H1 (cell line): Measurements from ENCODE around the gene RNF151. TPM values are rescaled to one million over a fixed set of nuclear protein-coding genes. Genes with fewer than 3 reads are reported as not detected.

Source experiments
- CTCF ChIA-PET: fragments of 300-600 bp; sonication (Branson Sonifier 250); formaldehyde crosslinking; loops from one replicate; lab custom pipeline; 2021; ENCODE audit not compliant: partially characterized antibody; lab: Charles Lee
- POLR2A ChIA-PET: fragments of 300-600 bp; sonication (Branson Sonifier 250); formaldehyde crosslinking; loops from one replicate; lab custom pipeline; 2021; ENCODE audit warnings: inconsistent platforms; ENCODE audit not compliant: partially characterized antibody; lab: Charles Lee
- DNase-seq, 2 experiments: peaks; one replicate each; pipeline versions ENCODE4 v3.0.0 to v3.0.0-alpha.2; 2010 to 2022; ENCODE audit warnings: low spot score in 2 of 2, low read depth in 1 of 2, mixed read lengths in 1 of 2
- FAIRE-seq: peaks from 2 replicates; lab custom pipeline; 2011; peaks lifted over from hg19 to GRCh38; lab: Jason Lieb, UNC
- H2AFZ ChIP-seq: 2 replicates; pipeline ENCODE4 v1.8.1; 2012; ENCODE audit warnings: low read length, inconsistent platforms
- H2AK5ac ChIP-seq: 2 replicates; pipeline ENCODE4 v1.6.1; 2013; ENCODE audit warnings: low read depth, low read length
- H2BK120ac ChIP-seq: replicated peaks from 2 replicates; pipeline ENCODE3; 2013; ENCODE audit warnings: low read depth, low read length, inconsistent platforms
- H2BK12ac ChIP-seq: 2 replicates; pipeline ENCODE4 v1.6.1; 2013; ENCODE audit warnings: low read depth, low read length
- H2BK15ac ChIP-seq: 2 replicates; pipeline ENCODE4 v1.6.1; 2013; ENCODE audit warnings: low read length
- H2BK20ac ChIP-seq: 2 replicates; pipeline ENCODE4 v1.6.1; 2013; ENCODE audit warnings: low read length
- H2BK5ac ChIP-seq: 2 replicates; pipeline ENCODE4 v1.6.1; 2013; ENCODE audit warnings: low read depth, low read length
- H3K14ac ChIP-seq: 2 replicates; pipeline ENCODE4 v1.6.1; 2013; ENCODE audit warnings: inconsistent platforms; ENCODE audit not compliant: insufficient read length
- H3K18ac ChIP-seq: 2 replicates; pipeline ENCODE4 v1.6.1; 2013; ENCODE audit warnings: low read length; ENCODE audit errors: extremely low read depth
- H3K23ac ChIP-seq: 2 replicates; pipeline ENCODE4 v1.6.1; 2013; ENCODE audit warnings: inconsistent platforms; ENCODE audit not compliant: insufficient read length
- H3K23me2 ChIP-seq: 2 replicates; pipeline ENCODE4 v1.6.1; 2013; ENCODE audit warnings: low read depth, low read length
- H3K27ac ChIP-seq: 2 replicates; pipeline ENCODE4 v1.6.1; 2011; ENCODE audit warnings: low read depth, low read length, inconsistent platforms
- H3K27me3 ChIP-seq, 4 experiments: replicated peaks in 1 of 4; 1 replicate in 1 of 4; 2 replicates in 3 of 4; pipeline versions ENCODE4 v1.6.1 to v1.8.1; 2011 to 2013; ENCODE audit warnings: low read length in 3 of 4, mild to moderate bottlenecking in 3 of 4, inconsistent platforms in 2 of 4, mixed read lengths in 2 of 4, moderate library complexity in 1 of 4; ENCODE audit not compliant: control insufficient read depth in 3 of 4, insufficient read depth in 3 of 4; ENCODE audit errors: extremely low read depth in 1 of 4
- H3K36me3 ChIP-seq, 4 experiments: 2 replicates each; pipeline versions ENCODE4 v1.6.1 to v1.8.1; 2011 to 2013; ENCODE audit warnings: mild to moderate bottlenecking in 4 of 4, low read length in 3 of 4, moderate library complexity in 2 of 4, control low read depth in 1 of 4, inconsistent platforms in 1 of 4; ENCODE audit not compliant: insufficient read depth in 4 of 4, control insufficient read depth in 2 of 4
- H3K4ac ChIP-seq: replicated peaks from 2 replicates; pipeline ENCODE3; 2013; ENCODE audit warnings: low read length, low read depth, mixed read lengths, inconsistent platforms; ENCODE audit not compliant: insufficient read length
- H3K4me1 ChIP-seq, 4 experiments: replicated peaks in 1 of 4; 1 replicate in 1 of 4; 2 replicates in 3 of 4; pipeline versions ENCODE4 v1.6.1 to v1.8.1; 2011 to 2013; ENCODE audit warnings: low read length in 3 of 4, inconsistent platforms in 2 of 4, mixed read lengths in 1 of 4; ENCODE audit not compliant: insufficient read depth in 4 of 4, control insufficient read depth in 3 of 4
- H3K4me2 ChIP-seq, 2 experiments: 2 replicates each; pipeline versions ENCODE4 v1.6.1 to v1.8.1; 2011 to 2013; ENCODE audit warnings: low read depth in 2 of 2, low read length in 2 of 2, control low read depth in 1 of 2, inconsistent platforms in 1 of 2, mild to moderate bottlenecking in 1 of 2; ENCODE audit not compliant: insufficient read depth in 1 of 2
- H3K4me3 ChIP-seq, 4 experiments: fragments of 200-600, 300-600 bp in 1 of 4; sonication (generic), shearing (Covaris generic), sonication (Bioruptor Twin) in 1 of 4; 2 replicates each; pipeline versions ENCODE4 v1.5.1 to v1.8.1; 2011 to 2016; ENCODE audit warnings: low read length in 4 of 4, low read depth in 3 of 4, control low read depth in 2 of 4, inconsistent platforms in 2 of 4, mild to moderate bottlenecking in 2 of 4, mixed read lengths in 1 of 4, moderate library complexity in 1 of 4; ENCODE audit not compliant: insufficient read depth in 2 of 4; ENCODE audit errors: extremely low read depth in 1 of 4
- H3K56ac ChIP-seq: replicated peaks from 2 replicates; pipeline ENCODE3; 2013; ENCODE audit warnings: low read depth, mild to moderate bottlenecking, mixed read lengths, low read length, inconsistent platforms; ENCODE audit not compliant: insufficient read length
- H3K79me1 ChIP-seq: 2 replicates; pipeline ENCODE4 v1.6.1; 2013; ENCODE audit warnings: low read depth, low read length, control low read depth
- H3K79me2 ChIP-seq, 2 experiments: 2 replicates each; pipeline versions ENCODE4 v1.6.1 to v1.8.1; 2012 to 2013; ENCODE audit warnings: low read length in 2 of 2, mild to moderate bottlenecking in 2 of 2, inconsistent platforms in 1 of 2; ENCODE audit not compliant: insufficient read depth in 2 of 2, control insufficient read depth in 1 of 2
- H3K9ac ChIP-seq, 4 experiments: replicated peaks in 1 of 4; 1 replicate in 1 of 4; 2 replicates in 3 of 4; pipeline versions ENCODE4 v1.6.1 to v1.8.1; 2011 to 2013; ENCODE audit warnings: low read depth in 3 of 4, low read length in 3 of 4, control low read depth in 2 of 4, mild to moderate bottlenecking in 2 of 4, moderate library complexity in 2 of 4, inconsistent platforms in 1 of 4; ENCODE audit errors: extremely low read depth in 1 of 4
- H3K9me3 ChIP-seq, 2 experiments: 2 replicates each; pipeline versions ENCODE4 v1.6.1 to v1.8.1; 2012 to 2013; ENCODE audit warnings: mild to moderate bottlenecking in 2 of 2, moderate library complexity in 2 of 2, control low read depth in 1 of 2, inconsistent platforms in 1 of 2, low read depth in 1 of 2, low read length in 1 of 2, mixed read lengths in 1 of 2; ENCODE audit not compliant: insufficient read depth in 2 of 2
- H4K20me1 ChIP-seq, 2 experiments: replicated peaks in 1 of 2; 2 replicates each; pipeline versions ENCODE3 to v1.8.1; 2011 to 2013; ENCODE audit warnings: inconsistent platforms in 2 of 2, low read length in 2 of 2, mild to moderate bottlenecking in 1 of 2; ENCODE audit not compliant: insufficient read depth in 2 of 2, control insufficient read depth in 1 of 2
- H4K5ac ChIP-seq: 2 replicates; pipeline ENCODE4 v1.6.1; 2013; ENCODE audit warnings: low read length, low read depth, mixed read lengths, inconsistent platforms; ENCODE audit not compliant: insufficient read length
- H4K8ac ChIP-seq: 2 replicates; pipeline ENCODE4 v1.8.0; 2013; ENCODE audit warnings: mild to moderate bottlenecking, moderate library complexity, low read length, inconsistent platforms; ENCODE audit not compliant: insufficient read depth; ENCODE audit errors: extremely low read depth
- H4K91ac ChIP-seq: replicated peaks from 2 replicates; pipeline ENCODE3; 2013; ENCODE audit warnings: low read length, mixed read lengths, inconsistent platforms; ENCODE audit not compliant: insufficient read length
- ASH2L ChIP-seq: fragments of 200-600, 300-600 bp; sonication (generic); IDR thresholded peaks from one replicate; pipeline ENCODE4 v1.7.1; 2017; ENCODE audit warnings: low read length
- CBX5 ChIP-seq: fragments of 300-800, 300-1000 bp; sonication (generic); IDR thresholded peaks from 2 replicates; pipeline ENCODE4 v1.7.1; 2016; ENCODE audit warnings: antibody characterized with exemption, low read length, low read depth
- CREB1 ChIP-seq: IDR thresholded peaks from 2 replicates; pipeline ENCODE4 v1.6.1; 2012; ENCODE audit warnings: inconsistent platforms
- E2F6 ChIP-seq: IDR thresholded peaks from 2 replicates; pipeline ENCODE4 v1.6.1; 2012; ENCODE audit warnings: inconsistent platforms
- NRF1 ChIP-seq: IDR thresholded peaks from 2 replicates; pipeline ENCODE4 v1.6.1; 2011; ENCODE audit warnings: mild to moderate bottlenecking, low read depth, low read length, improper control_type of control experiment
- POLR2AphosphoS5 ChIP-seq: IDR thresholded peaks from 2 replicates; pipeline ENCODE4 v1.6.1; 2011; ENCODE audit warnings: low read depth, low read length
- RXRA ChIP-seq: IDR thresholded peaks from 2 replicates; pipeline ENCODE4 v1.6.1; 2011; ENCODE audit warnings: low read depth, mild to moderate bottlenecking, low read length, moderate library complexity; ENCODE audit not compliant: insufficient read depth
- SIN3A ChIP-seq, 2 experiments: IDR thresholded peaks in 1 of 2; conservative IDR thresholded peaks in 1 of 2; 2 replicates each; pipeline ENCODE4 v1.6.1; 2011 to 2012; ENCODE audit warnings: low read length in 2 of 2, improper control_type of control experiment in 1 of 2, low read depth in 1 of 2, mild to moderate bottlenecking in 1 of 2
- WGBS, 2 experiments: shearing (Covaris generic) in 1 of 2; methylation state at CpG; one replicate each; pipeline versions ENCODE4 v1.1.6 to v1.1.7; 2013 to 2015; ENCODE audit warnings: low lambda C conversion rate in 2 of 2, mixed read lengths in 2 of 2, inconsistent platforms in 1 of 2, low coverage in 1 of 2, missing lambda C conversion rate in 1 of 2; ENCODE audit not compliant: insufficient replicate concordance in 2 of 2, insufficient coverage in 1 of 2, insufficient read length in 1 of 2; ENCODE audit errors: extremely low coverage in 1 of 2, missing lambda C conversion rate in 1 of 2; 5-methylcytosine and 5-hydroxymethylcytosine counted together
- polyA plus RNA-seq, 7 experiments: library from polyadenylated mRNA; depleted of rRNA in 3 of 7; stranded (reverse) in 5 of 7; unstranded in 2 of 7; fragments of >200 nt in 5 of 7; fragments of 200-250 nt in 2 of 7; gene quantifications; 1 replicate in 5 of 7; 2 replicates in 1 of 7; 4 replicates in 1 of 7; pipeline versions ENCODE4 v1.2.1 to v1.2.3, GENCODE V29; 2011 to 2013; ENCODE audit warnings: missing spikeins in 2 of 7, mixed read lengths in 2 of 7
- total RNA-seq: library from RNA; stranded (reverse); fragmentation: NEBNext Ultra II Directional; extraction: Animal tissue kit (Norgen Biotek cat#: 25700); gene quantifications from 2 replicates; pipeline ENCODE4 v1.2.1, GENCODE V29; 2021
- TF ChIP-seq, protein P1 (sequence below): IDR thresholded peaks from 2 replicates; pipeline ENCODE4 v1.6.1; 2012; ENCODE audit warnings: low read length, inconsistent platforms

Gene RNF151
- total and polyA plus RNA-seq, 2 of the 8 experiments (the other 6 are each of a cell fraction or from before 2014, with no cell fraction given) = not detected

DNA sequence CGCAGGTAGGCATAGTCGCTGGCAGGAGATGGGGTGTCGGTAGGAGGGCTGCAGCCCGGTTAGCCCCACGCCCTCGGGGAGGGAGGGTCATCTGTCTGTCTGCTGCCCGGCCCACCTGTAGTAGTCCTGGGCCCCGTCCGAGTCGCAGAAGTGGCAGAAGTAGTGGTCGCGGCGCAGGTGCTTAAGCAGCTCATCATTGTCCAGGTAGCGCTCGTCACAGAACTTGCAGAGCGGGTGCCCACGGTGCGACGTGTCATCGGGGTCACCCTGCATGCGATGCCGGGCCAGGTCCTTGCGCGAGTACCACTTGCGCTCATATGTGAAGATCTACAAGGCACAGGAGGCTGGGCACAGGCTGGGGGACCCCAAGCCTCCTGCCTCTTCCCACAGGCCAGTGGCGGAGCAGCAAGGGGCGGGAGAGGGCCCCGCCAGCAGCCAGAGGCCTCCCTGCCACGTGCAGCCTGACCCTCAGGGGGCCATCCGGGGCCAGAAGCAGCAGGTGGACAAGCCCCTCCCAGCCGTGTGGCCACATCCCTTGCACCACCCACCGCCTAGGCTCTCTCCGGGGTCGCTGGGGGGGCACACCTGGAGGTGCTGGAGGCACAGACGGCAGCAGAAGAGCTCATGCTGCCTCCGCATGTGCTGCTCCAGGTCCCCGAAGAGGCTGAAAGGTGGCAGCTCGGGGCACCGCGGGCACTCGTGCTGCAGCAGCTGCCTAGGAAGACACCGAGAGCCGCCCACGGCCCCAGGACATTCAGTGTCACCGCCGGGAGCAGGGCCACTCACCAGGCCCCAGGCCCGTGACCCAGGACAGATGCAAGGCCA is 36.0 kb downstream of the RNF151 start:
- 97% methylated on average over 40 of the region's 47 CpGs; no CpG with 5 or more reads in 1 of the 2 experiments for WGBS, 2 experiments
- Histone ChIP-seq H3K27ac (no peak overlapping the region; the same call in 1 of the 2 replicates), H3K14ac (no peak overlapping the region), H3K36me3 (peaks cover 24 to 52% (median 41%) of the 10 kb centered on the region in 4 experiments), H3K79me2 (peaks cover 7 to 34% of the 10 kb centered on the region in 2 experiments; a peak in 3 of 4 replicates), H2BK15ac (no peak overlapping the region), H4K8ac (peak overlapping the region; percentile 57; the same call in 1 of the 2 replicates), H2AK5ac (no peak overlapping the region), H2AFZ (no peak overlapping the region), H2BK120ac (no peak overlapping the region), H3K4ac (no peak overlapping the region), H3K4me2 (no peak overlapping the region), H3K23me2 (no peaks in the 10 kb centered on the region), H3K27me3 (no peaks in the 10 kb centered on the region), H3K18ac (no peak overlapping the region), H3K9ac (no peak overlapping the region), H3K79me1 (peaks cover 6% of the 10 kb centered on the region; the same call in 1 of the 2 replicates), H3K4me3 (no peak overlapping the region), H3K9me3 (no peaks in the 10 kb centered on the region), H3K4me1 (peaks cover 0 to 23% (median 10%) of the 10 kb centered on the region in 4 experiments; a peak in 5 of 7 replicates), H4K5ac (no peak overlapping the region), H2BK5ac (peak overlapping the region; percentile 44), H2BK20ac (no peak overlapping the region), H3K23ac (no peak overlapping the region), H2BK12ac (no peak overlapping the region), H3K56ac (no peak overlapping the region), H4K20me1 (peaks cover 29 to 58% of the 10 kb centered on the region in 2 experiments), H4K91ac (no peak overlapping the region)
- ChIA-PET CTCF (interaction anchor here (0.8 to 4.3 kb wide), 19 partner anchors 9 to 145 kb away, joined by 4 to 55 read pairs (median 6); partner anchors contain the start of genes NPW, NTHL1, SYNGR3 and TBL3), POLR2A (interaction anchor here (1.0 to 4.7 kb wide), 6 partner anchors 9 to 152 kb away, joined by 3 to 37 read pairs (median 11); partner anchors contain the start of genes RNF151, RPS2, SYNGR3 and TRAF7)
- DNase-seq (no peak), FAIRE-seq (no peak)
- TF ChIP-seq NRF1 (no peak), POLR2AphosphoS5 (no peak), SIN3A (conservative IDR thresholded peaks at IDR 0.05 in 1 of 2, IDR thresholded peaks at IDR 0.05 in 1 of 2; ENCODE audit: low read depth in 1 of 2, low read length in 2 of 2) (no peak), CREB1 (no peak), RXRA (no peak), CBX5 (no peak), ASH2L (no peak), E2F6 (no peak)
- TF ChIP-seq, protein P1, sequence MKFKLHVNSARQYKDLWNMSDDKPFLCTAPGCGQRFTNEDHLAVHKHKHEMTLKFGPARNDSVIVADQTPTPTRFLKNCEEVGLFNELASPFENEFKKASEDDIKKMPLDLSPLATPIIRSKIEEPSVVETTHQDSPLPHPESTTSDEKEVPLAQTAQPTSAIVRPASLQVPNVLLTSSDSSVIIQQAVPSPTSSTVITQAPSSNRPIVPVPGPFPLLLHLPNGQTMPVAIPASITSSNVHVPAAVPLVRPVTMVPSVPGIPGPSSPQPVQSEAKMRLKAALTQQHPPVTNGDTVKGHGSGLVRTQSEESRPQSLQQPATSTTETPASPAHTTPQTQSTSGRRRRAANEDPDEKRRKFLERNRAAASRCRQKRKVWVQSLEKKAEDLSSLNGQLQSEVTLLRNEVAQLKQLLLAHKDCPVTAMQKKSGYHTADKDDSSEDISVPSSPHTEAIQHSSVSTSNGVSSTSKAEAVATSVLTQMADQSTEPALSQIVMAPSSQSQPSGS = no peak
